Measurements from ENCODE around the gene PCDHGA2.

- TF ChIP-seq, protein P1, sequence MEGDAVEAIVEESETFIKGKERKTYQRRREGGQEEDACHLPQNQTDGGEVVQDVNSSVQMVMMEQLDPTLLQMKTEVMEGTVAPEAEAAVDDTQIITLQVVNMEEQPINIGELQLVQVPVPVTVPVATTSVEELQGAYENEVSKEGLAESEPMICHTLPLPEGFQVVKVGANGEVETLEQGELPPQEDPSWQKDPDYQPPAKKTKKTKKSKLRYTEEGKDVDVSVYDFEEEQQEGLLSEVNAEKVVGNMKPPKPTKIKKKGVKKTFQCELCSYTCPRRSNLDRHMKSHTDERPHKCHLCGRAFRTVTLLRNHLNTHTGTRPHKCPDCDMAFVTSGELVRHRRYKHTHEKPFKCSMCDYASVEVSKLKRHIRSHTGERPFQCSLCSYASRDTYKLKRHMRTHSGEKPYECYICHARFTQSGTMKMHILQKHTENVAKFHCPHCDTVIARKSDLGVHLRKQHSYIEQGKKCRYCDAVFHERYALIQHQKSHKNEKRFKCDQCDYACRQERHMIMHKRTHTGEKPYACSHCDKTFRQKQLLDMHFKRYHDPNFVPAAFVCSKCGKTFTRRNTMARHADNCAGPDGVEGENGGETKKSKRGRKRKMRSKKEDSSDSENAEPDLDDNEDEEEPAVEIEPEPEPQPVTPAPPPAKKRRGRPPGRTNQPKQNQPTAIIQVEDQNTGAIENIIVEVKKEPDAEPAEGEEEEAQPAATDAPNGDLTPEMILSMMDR (IDR thresholded peaks at IDR 0.05): no peak
- no peak for TF ChIP-seq POLR2A (IDR thresholded peaks at IDR 0.05)
Measured at GRCh38 chr5:141326088-141326854, 12.3 kb upstream of the PCDHGA2 start.

All from lower leg skin (tissue), 3 donors.